ENCODE measurements around the gene CENPO.
"Not testable (repeated sequence)": the region's sequence is repeated elsewhere in the genome, so short reads cannot be mapped to it uniquely, and the experiment has no call there.

CENPO gene

GRCh38 chr2:24824966-24825882 lies 32.0 kb downstream of the CENPO start:
- no peak for DNase-seq

DNA sequence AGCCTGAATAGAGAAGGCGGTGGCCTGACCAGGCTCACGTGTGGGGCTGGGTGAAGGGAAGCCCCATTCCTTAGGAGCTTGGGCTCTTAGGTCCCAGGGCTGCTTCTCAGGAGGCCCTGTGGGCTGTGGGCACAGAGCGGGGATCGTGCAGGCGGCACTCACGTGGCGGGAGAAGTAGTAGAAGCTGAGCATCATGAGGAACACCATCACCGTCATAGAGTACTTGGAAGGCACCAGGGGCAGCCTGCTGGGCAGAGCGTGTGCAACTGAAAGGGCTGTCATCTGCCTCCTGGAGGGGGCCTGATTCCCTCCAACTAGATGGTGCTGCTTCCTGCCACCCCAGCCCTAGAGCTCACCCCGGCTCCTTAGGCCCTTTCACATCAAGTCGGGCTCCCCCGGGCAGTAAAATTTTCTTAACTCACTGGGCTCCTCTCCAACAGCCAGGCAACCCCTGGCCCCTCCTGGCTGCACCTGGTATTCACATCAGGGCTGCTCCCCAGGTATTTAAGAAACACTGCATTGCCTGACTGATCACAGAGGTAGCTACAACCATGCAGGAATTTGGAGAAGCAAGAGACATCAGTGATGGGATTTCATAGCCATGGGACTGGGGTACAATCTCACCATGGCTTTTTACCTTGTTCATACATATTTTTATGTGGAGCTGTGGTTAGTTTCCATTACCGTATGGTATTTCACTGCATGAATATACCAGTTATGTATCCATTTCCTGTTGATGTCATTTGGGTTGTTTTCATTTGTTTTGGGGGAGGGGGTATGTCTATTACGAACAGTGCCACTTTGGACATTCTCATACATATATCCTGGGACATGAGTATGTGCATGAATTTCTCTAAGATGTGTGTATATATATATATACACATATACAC lies 32.9 kb downstream of the CENPO start:
- no peak for DNase-seq

DNA sequence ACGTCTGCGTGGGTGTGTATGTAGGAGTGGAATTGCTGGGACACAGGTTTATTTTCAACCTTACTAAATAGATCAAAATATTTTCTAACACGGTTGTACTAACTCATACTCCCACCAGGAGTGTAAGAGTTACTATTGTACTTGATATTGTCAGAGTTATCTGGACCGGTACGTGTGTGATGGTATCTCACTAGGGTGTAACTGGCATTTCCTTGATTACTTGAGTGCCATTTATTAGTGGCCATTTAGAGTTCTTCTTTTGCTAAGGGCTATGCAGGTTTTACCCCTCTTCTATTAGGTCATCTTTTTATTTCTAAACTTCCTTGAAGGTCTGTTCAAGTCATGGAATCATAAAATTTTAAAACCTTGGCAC lies 33.5 kb downstream of the CENPO start:
- no peak for DNase-seq

DNA sequence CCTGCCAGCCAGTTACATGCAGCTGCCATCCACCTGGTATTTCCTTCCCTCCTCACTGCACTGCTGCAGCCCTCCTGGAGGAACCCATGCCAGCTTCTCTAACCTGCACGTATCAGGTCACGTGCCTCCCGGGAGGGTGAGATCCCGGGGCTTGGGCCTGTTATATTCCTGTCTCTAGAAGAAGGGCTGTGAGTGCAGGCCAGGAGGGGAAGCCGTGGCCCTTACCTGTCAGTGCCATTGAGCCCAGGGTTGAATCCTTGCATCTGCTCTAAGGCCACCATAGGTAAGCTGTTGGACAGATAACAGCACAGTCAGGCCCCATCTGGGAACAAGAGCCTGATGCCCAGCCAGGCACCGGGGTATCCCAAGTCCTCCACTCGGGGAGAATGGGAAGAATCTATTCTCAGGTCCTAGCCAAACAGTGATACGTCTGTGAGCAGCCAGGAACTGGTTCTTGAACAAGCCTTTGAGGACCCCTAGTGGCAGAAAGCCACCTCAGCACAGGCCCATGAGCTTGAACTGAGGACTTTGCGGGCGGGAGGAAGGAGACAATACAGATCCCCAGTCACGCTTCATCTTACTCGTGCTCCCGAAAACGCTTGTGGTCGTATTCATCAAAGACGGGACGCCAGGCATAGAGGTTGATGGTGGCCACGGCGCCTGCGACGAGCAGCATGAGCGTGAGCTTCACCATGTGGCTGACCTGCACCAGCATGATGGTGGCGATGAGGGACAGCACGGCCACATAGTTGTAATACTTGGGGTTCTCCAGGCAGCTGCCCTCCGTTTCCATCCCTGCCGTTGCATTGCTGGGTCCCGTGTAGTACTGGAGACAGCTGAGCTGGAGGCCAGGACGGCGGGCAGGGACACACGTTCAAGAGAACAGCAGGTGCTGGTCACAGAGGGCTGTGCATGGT lies 34.4 kb downstream of the CENPO start:
- DNase-seq, result peak; percentile 59

DNA sequence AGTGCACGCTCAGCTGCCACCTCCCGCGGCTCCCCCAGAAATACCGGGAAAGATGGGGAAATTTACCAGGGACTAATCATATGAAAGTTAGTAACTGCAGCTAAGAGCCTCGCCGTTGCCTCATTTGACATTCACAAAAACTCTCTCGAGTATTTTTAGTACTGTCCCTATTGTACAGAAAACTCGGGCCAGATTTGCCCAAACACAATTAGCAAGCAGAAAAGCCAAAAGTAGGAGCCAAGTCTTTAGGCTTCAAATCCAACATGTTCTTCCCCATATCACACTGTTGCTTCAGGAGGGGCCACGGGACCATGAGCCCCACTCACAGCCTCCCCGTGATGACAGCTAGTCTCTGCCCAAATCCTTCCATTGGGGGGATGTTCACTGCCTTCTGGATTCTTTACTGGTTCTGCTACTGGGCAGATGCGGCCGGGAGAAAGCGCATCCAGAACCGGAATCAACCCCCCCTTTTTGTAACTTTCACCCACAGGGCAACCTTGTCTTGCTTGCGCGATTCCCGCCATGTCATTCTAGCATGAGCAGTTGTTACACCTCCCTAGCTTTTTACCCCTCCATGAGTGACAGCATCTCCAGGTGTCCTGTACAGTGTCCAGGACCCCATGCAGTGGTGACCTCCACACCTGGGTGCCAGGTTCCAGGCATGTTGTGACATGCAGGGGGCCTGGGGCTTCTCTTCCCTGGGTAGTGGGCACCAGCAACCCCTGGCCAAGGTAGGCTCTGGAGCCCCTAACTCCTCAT lies 35.2 kb downstream of the CENPO start:
- no peak for DNase-seq

DNA sequence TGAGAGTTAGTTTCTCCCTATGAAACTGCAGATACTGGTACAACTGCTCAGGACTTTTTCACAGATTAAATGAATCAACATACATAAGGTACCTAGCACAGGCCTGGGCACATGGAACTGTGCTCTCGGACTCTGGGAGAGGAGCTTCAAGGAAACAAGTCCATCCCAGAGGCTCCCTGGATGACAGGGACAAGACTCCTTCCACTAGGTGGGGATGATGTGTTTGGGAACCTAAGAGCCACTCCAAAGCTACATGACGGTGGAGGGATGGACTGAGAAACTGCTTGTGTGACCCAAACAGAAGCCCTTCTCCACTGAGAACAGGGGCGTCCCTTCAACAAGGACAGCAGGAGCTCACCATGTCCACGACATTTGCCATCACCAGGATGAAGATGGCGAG lies 37.1 kb downstream of the CENPO start:
- DNase-seq, result no peak

DNA sequence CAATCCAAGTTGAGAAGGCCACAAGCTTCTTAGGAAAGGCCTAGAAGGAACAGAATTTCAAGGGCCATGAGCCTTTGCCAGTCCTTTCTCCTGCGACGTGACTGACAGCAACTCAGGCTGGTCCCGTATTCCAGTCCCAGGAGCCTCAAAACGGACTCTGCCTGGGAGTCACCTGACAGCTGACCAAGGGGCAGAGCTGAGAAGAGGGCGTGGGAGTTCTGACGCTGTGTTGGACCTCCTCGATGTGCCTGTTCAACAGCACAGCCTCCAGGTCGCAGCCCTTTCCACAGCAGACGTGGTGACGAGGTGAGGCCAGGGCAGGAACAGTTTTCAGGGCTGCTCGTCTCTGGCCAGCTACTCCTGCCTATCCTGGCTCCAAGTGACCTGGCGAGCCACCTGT lies 37.6 kb downstream of the CENPO start:
- no peak for DNase-seq

GRCh38 chr2:24831221-24832072 lies 38.2 kb downstream of the CENPO start:
- DNase-seq, result no peak

GRCh38 chr2:24832073-24832461 lies 38.8 kb downstream of the CENPO start:
- no peak for DNase-seq

- no peak for DNase-seq
Observed at GRCh38 chr2:24832521-24832920, 39.3 kb downstream of the CENPO start.

GRCh38 chr2:24832931-24833701 lies 39.9 kb downstream of the CENPO start:
- DNase-seq, result no peak

GRCh38 chr2:24833821-24834732 lies 40.9 kb downstream of the CENPO start:
- no peak for DNase-seq

- no peak for DNase-seq
Observed at GRCh38 chr2:24834733-24835395, 41.6 kb downstream of the CENPO start.

DNA sequence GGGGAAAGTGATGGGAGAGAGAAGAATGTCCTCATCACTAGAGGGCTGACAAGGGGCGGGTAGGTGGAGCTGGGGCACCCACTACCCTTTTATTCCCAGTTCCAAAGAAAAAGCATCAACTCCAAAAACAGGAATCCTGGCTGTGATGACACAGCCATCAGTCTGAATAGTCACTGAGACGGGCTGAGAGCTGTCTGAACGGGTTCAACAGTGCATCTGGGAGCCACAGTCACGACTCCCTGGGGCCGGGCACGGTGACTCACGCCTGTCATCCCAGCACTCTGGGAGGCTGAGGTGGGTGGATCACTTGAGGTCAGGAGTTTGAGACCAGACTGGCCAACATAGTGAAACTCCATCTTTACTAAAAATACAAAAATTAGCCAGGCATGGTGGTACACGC lies 42.2 kb downstream of the CENPO start:
- not testable (repeated sequence) for DNase-seq

DNA sequence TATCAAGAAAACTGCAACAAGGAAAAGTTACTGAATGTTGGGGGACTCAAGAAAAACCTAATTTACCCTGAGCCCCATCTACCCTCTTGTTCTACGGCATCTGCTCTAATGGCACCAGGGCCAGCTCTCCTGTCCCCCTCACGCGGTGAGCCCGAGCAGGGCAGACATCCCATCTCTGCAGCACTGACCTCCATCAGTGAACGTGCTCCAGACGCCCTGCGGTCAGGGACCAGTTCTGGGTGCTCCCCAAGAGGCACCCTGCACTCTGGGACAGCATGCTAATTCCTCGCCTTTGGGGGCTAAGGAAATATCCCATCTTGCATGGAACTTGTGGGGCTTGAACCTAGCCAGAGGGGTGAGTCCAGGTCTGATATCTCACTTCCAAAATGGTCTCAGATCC lies 43.0 kb downstream of the CENPO start:
- DNase-seq, result no peak

DNA sequence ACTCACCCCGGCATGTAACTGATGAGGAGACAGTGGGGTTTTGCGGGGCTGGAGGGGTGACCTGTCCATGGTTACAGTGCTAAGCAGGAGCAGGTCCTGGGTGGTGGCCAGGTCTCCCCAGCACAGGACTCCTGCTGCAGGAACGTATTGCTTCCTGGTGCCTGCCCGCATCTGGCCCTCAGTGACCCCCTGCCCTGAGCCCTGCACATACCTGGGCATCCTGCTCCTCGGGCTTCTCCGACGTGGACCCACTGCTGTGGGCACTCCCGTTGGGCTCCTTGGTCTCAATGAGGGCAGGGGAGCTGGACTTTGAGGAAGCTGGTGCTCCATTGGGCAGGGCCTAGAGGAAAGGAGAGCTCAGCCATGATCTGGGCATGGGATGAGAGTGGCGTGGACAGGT lies 43.5 kb downstream of the CENPO start:
- no peak for DNase-seq

GRCh38 chr2:24837996-24838513 lies 44.8 kb downstream of the CENPO start:
- no peak for DNase-seq

- no peak for DNase-seq
Observed at GRCh38 chr2:24838541-24838940, 45.3 kb downstream of the CENPO start.

Data from activated effector memory CD4-positive, alpha-beta T cell treated with Interleukin-2 at 50 U/mL for 16 hours (primary cell).